Caki2 (cell line): Measurements from ENCODE around the gene HOXD12. TPM values are rescaled to one million over a fixed set of nuclear protein-coding genes. Genes with fewer than 3 reads are reported as not detected.

Experiments used
- DNase-seq: peaks from one replicate; pipeline ENCODE4 v3.0.0-alpha.2; 2015; ENCODE audit warnings: low read depth
- in situ Hi-C: cut with HindIII; loops from 2 replicates; pipeline ENCODE4 v1.10.0; 2016; ENCODE audit warnings: low sequenced_read_pairs, low pct_unique_long_range_greater_than_20kb, mixed read lengths
- total RNA-seq: library from RNA; depleted of rRNA; stranded (reverse); fragments of >200 nt; shearing (Covaris generic); gene quantifications from 2 replicates; pipeline ENCODE4 v1.2.3, GENCODE V29; 2014; ENCODE audit warnings: low replicate concordance

HOXD12 gene
- total RNA-seq, 1 experiment from 2014 or later: not detected

GRCh38 chr2:176137252-176137580, 37.6 kb downstream of the HOXD12 start:
- in situ Hi-C loops: no loop called here
- no peak for DNase-seq

DNA sequence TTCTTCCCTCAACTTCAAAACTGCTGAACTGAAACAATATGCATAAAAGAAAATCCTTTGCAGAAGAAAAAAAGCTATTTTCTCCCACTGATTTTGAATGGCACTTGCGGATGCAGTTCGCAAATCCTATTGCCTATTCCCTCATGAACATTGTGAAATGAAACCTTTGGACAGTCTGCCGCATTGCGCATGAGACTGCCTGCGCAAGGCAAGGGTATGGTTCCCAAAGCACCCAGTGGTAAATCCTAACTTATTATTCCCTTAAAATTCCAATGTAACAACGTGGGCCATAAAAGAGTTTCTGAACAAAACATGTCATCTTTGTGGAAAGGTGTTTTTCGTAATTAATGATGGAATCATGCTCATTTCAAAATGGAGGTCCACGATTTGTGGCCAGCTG, 38.3 kb downstream of the HOXD12 start:
- no peak for DNase-seq
- in situ Hi-C loops: no loop called here

DNA sequence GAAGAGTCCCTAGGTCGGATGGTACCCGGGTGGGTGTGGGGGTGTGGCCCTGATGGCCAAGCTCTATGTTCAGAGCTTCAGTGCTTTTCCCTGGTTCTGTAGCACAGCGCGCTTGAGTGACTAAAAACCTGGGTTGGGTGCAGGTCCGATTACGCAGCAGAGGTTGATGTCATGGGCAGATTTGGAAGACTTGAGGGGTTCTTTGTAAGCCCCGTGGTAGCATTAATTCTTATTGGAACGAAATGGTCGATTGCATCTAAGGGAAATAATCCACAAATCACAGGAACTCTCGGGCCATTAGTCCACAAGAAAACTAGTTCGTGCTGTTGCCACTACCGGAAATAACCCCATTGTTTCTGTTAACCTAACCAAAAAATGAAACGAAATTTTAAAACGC, 38.9 kb downstream of the HOXD12 start:
- no peak for DNase-seq
- in situ Hi-C loops: no loop called here

DNA sequence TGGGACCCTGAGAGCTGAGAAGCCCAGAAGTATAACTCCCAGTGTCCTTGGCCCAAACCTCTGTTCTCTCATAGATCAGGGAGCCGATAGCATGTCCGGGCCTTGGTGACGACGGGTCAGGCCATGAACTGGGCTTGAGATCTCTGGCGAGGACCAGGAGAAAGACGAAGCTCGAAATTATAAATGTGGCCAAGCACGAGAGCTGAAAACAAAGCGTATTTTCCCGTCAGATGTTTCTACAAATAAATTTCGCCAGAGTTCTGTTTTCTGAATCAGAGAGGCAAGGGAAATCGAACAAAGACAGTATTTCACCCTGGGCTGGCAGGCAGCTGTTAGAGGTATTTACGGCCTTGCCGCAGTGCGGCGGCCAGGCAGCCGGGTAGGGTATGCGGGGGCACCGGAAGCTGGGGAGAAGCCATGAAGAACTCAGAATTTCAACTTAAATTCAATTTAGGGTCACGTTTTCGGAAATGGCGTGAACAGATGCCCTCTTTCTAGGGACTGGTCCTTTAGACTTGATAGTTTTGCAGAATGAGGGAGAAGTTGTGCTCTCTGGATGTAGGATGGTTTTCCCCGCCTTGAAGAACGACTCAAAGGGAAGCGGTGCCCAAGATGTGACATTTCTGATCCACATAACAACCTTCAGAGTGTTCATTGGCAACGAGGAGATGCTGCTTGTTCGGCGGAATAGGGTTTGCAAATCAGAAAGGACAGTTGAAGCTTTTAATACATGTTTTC, 39.5 kb downstream of the HOXD12 start:
- in situ Hi-C loops: no loop called here
- DNase-seq: no peak

GRCh38 chr2:176139661-176140512, 40.3 kb downstream of the HOXD12 start:
- no peak for DNase-seq
- in situ Hi-C loops: no loop called here

- DNase-seq: peak; percentile 86
- in situ Hi-C loops: no loop called here
These were observed 41.1 kb downstream of the HOXD12 start for GRCh38 chr2:176140513-176141317.

DNA sequence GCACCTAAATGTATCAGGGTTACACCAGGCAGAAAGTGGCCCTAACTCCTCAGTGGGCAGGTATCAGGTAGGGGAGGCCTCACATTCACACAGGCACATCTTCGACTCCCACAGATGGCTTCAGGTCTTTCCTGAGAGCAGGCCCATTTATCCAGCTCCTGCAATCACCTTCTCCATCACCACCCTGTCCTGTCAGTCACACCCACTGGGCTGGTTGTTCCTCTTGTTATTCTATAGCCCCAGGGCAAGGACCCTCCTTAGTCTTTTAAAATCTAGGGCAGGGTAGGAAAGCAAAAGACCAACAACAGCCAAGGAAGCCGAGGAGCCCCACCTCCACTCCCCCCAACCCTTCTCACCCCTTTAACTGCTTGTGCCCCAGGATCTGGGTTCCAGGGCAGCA, 42.7 kb downstream of the HOXD12 start:
- DNase-seq: no peak
- in situ Hi-C loops: no loop called here

GRCh38 chr2:176145085-176145969, 45.7 kb downstream of the HOXD12 start:
- no peak for DNase-seq
- in situ Hi-C loops: no loop called here

DNA sequence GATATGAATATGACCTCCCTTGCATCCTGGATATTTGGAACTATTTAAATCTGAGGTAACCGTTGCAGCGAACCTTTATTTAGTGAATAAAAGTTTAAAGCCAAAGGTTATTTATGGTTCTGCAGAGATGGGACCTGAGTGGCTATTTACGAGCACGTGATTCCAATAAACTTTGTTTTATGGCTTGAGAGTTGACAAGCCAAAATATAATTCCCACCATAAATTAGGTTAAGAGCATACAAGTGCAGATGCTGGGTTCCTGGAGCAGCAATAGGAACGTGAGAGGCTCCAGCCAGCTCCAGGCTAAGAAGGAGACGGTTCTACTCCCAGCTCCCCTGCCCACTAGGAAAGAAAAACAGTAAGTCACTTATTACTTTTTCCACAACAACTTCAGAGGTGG, 46.5 kb downstream of the HOXD12 start:
- in situ Hi-C loops: no loop called here
- DNase-seq: no peak

DNA sequence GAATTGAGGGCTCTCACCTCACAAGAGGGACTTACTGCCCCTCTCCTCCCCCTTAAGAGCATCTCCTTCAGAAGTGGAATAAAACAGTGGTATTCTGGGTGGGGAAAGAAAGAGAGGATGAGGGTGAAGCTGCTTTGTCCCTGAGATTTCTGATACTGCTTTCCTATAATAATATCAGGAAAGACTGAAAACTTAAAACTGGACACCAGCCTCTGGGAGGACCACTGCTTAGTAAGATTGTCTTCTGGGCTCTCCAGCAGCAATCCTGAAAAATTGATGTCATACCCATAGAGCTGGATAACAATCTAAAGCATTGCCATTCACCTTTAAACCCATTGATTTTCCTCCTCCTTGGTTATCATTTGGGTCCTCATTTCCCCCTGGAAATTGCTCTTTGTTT, 47.0 kb downstream of the HOXD12 start:
- DNase-seq: no peak
- in situ Hi-C loops: no loop called here

DNA sequence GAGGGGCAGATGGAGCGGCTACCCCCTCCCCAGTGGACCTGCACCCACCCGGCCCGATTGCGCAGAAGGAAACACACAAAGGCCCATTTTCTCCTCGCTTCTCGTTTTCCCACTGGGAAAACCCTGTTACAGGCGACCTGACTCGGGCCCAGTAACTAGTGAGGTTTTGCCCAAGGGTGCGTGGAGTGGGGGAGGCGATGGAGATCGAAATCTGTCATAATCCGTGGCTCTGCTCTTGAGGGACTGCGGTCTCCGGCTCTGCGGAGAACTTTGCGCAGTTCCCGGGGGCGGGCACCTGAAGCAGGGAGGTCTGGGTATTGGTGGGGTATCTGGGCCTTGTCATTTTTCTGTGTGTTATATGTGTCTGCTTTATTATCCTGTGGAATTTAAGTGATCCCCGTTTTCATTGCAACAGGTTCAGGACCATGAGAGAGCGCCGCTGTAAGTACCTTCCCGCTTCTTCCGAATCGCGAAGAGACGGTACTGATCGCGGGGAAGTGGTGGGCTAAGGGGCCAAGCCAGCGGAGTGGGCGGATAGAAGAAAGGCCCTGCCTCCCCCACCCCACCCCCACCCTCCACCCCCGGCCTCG, 47.7 kb downstream of the HOXD12 start:
- in situ Hi-C loops: no loop called here
- DNase-seq: no peak

DNA sequence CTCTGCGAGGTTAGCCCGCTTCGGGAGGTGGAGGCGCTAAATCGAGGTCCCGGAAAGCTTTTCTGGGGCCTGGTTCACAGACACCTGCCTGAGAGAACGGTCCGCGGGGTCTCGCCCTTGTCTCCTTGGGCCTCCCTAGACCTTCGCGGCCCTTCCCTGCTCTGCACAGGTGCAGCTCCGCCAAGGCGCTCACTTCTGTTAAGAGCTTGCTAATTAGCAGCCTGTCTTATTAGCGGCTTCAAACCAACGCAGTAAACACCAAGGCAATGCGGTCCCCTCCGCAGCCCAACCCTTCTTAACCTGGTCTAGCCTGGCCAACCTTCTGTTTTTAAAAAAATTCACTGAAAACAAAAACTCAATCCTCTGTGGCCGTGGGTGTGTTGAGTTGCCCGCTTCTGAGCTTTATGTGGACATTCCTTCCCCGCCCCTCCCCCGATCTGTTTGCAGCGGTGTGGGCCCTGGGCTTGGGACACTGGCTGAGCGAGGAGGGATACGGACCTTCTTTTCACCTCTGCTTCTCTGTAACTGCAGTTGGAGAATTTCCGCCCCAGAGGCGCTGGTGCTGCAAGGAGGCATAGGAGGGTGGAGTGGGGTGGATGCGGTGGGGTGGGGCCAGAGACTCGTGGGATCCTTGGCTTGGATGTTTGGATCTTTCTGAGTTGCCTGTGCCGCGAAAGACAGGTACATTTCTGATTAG, 48.4 kb downstream of the HOXD12 start:
- in situ Hi-C loops: no loop called here
- no peak for DNase-seq

DNA sequence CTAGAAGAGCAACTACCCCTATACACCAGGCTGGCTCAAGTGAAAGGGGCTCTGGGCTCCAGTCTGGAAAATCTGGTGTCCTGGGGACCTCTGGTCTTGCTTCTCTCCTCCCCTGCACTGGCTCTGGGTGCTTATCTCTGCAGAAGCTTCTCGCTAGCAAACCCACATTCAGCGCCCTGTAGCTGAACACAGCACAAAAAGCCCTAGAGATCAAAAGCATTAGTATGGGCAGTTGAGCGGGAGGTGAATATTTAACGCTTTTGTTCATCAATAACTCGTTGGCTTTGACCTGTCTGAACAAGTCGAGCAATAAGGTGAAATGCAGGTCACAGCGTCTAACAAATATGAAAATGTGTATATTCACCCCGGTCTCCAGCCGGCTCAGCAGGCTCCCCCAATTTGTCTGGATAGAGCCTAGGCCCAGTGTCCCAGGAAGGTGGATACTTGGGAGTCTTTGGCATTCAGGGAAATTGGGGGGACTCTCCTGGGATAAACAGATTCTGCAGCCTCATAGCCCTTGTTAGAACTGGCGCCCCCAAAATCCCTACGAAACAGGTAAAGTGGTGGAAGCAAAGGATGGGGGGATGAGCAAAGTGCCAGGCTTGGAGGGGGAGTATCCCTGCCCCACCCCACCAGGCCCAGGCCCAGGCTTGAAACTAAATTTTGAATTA, 49.3 kb downstream of the HOXD12 start:
- in situ Hi-C loops: no loop called here
- no peak for DNase-seq

GRCh38 chr2:176149481-176149938, 49.9 kb downstream of the HOXD12 start:
- in situ Hi-C loops: no loop called here
- DNase-seq: no peak

GRCh38 chr2:176149939-176150583, 50.5 kb downstream of the HOXD12 start:
- DNase-seq: no peak
- in situ Hi-C loops: no loop called here
